ENCODE results near the gene PRKN. TPM values are rescaled to one million over a fixed set of nuclear protein-coding genes. Genes with fewer than 3 reads are reported as not detected.

PRKN gene
- total and polyA plus RNA-seq, 9 of the 15 experiments (the other 6 are each of a cell fraction or from before 2014, with no cell fraction given): 0.03 to 0.96 (median 0.15) TPM; not detected in 2

DNA sequence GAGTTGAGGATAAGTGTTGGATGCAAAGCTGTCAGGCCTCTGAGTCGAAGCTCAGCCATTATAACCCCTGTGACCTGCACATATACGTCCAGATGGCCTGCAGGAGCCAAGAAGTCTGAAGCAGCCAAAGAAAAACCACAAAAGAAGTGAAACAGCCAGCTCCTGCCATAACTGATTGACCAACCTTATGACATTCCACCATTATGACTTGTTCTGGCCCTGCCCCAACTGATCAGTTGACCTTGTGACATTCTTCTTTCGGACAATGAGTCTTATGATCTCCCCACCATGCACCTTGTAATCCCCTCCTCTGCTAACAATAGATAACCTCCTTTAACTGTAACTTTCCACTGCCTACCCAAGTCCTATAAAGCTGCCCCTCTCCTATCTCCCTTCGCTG lies 1320.0 kb downstream of the PRKN start (continued):
- TF ChIP-seq ZNF274 (IDR thresholded peaks at IDR 0.05; ENCODE audit: borderline replicate concordance, low read depth, low read length) (no peak), KLF13 (tag; IDR thresholded peaks at IDR 0.05; ENCODE audit: borderline replicate concordance, low read depth) (no peak), ZNF766 (CRISPR knock-in tag; conservative IDR thresholded peaks at IDR 0.05) (0 out of 2 replicates have a peak, but pooled peaks have one; percentile 17), U2AF1 (optimal IDR thresholded peaks at IDR 0.05; ENCODE audit: low read depth, low read length) (no peak), SMARCA4 (IDR thresholded peaks at IDR 0.05) (peak; percentile 73), FOXJ3 (CRISPR knock-in tag; IDR thresholded peaks at IDR 0.05) (no peak), MCM2 (IDR thresholded peaks at IDR 0.05; ENCODE audit: low read depth) (no peak), FOXK2 (conservative IDR thresholded peaks at IDR 0.05 in 1 of 2, IDR thresholded peaks at IDR 0.05 in 1 of 2; ENCODE audit: low read depth in 2 of 2) (peak in 1 of 2 experiments; percentile 21; a peak in 1 of 4 replicates), ATF1 (CRISPR knock-in tag; IDR thresholded peaks at IDR 0.05) (no peak), ATF1 (tag; IDR thresholded peaks at IDR 0.05) (no peak; the same call in 1 of the 2 replicates), L3MBTL2 (IDR thresholded peaks at IDR 0.05) (no peak), CHAMP1 (IDR thresholded peaks at IDR 0.05) (peak; percentile 41; the same call in 1 of the 2 replicates), CAMTA2 (CRISPR knock-in tag; conservative IDR thresholded peaks at IDR 0.05) (no peak), KLF10 (CRISPR knock-in tag; IDR thresholded peaks at IDR 0.05) (no peak), KDM1A (IDR thresholded peaks at IDR 0.05) (peak; percentile 87 to 90), CHCHD3 (CRISPR knock-in tag; IDR thresholded peaks at IDR 0.05) (no peak), SMARCE1 (IDR thresholded peaks at IDR 0.05) (0 out of 2 replicates have a peak, but pooled peaks have one; percentile 30), ZEB2 (IDR thresholded peaks at IDR 0.05) (peak; percentile 35; the same call in 1 of the 2 replicates), SMAD4 (CRISPR knock-in tag; conservative IDR thresholded peaks at IDR 0.05) (peak; percentile 44; the same call in 1 of the 2 replicates), ZNF586 (CRISPR knock-in tag; conservative IDR thresholded peaks at IDR 0.05) (no peak), NRF1 (conservative IDR thresholded peaks at IDR 0.05 in 1 of 2, IDR thresholded peaks at IDR 0.05 in 1 of 2) (no peak), ZNF232 (CRISPR knock-in tag; IDR thresholded peaks at IDR 0.05) (no peak), THAP7 (CRISPR knock-in tag; IDR thresholded peaks at IDR 0.05) (no peak)
- TF ChIP-seq, protein P1, sequence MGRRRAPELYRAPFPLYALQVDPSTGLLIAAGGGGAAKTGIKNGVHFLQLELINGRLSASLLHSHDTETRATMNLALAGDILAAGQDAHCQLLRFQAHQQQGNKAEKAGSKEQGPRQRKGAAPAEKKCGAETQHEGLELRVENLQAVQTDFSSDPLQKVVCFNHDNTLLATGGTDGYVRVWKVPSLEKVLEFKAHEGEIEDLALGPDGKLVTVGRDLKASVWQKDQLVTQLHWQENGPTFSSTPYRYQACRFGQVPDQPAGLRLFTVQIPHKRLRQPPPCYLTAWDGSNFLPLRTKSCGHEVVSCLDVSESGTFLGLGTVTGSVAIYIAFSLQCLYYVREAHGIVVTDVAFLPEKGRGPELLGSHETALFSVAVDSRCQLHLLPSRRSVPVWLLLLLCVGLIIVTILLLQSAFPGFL (CRISPR knock-in tag; IDR thresholded peaks at IDR 0.05): no peak
- TF ChIP-seq, protein P2, sequence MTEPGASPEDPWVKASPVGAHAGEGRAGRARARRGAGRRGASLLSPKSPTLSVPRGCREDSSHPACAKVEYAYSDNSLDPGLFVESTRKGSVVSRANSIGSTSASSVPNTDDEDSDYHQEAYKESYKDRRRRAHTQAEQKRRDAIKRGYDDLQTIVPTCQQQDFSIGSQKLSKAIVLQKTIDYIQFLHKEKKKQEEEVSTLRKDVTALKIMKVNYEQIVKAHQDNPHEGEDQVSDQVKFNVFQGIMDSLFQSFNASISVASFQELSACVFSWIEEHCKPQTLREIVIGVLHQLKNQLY (CRISPR knock-in tag; conservative IDR thresholded peaks at IDR 0.05): no peak
- TF ChIP-seq, protein P3, sequence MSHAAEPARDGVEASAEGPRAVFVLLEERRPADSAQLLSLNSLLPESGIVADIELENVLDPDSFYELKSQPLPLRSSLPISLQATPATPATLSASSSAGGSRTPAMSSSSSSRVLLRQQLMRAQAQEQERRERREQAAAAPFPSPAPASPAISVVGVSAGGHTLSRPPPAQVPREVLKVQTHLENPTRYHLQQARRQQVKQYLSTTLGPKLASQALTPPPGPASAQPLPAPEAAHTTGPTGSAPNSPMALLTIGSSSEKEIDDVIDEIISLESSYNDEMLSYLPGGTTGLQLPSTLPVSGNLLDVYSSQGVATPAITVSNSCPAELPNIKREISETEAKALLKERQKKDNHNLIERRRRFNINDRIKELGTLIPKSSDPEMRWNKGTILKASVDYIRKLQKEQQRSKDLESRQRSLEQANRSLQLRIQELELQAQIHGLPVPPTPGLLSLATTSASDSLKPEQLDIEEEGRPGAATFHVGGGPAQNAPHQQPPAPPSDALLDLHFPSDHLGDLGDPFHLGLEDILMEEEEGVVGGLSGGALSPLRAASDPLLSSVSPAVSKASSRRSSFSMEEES (CRISPR knock-in tag; IDR thresholded peaks at IDR 0.05): peak; percentile 2; the same call in 1 of the 2 replicates
